ENCODE results near the gene TMEM9B. TPM values are rescaled to one million over a fixed set of nuclear protein-coding genes. Genes with fewer than 3 reads are reported as not detected.

Gene TMEM9B
- total and polyA plus RNA-seq, 2 experiments from 2014 or later: 10.4 to 12.9 TPM

DNA sequence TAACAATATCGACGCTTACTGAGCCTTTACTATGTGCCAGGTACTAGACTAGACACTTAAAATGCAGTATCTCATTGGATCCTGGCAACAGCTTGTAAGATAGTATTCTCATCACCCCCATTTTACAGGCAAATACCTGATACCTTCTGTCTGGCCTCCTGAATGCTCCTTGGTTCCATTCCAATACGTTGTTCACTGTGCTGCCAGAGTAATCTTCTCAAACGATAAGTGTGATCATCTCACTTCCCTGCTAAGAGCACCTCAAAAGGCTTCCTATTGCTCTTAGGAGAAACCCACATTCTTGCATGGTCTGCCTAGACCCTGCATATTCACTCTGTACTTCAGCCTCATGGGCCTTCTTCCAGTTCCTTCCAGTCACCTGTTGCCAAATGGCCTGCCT lies 40.8 kb upstream of the TMEM9B start:
- H3K27ac Mint-ChIP-seq: no peak overlapping the region
- TF ChIP-seq EZH2phosphoT487 (IDR thresholded peaks at IDR 0.05; ENCODE audit: unreplicated experiment) (no peak), EZH2 (IDR thresholded peaks at IDR 0.05; ENCODE audit: low read depth, unreplicated experiment) (peak; percentile 50)
- H3K36me3 ChIP-seq (ENCODE audit: insufficient read depth): no peaks in the 10 kb centered on the region
- DNase-seq (ENCODE audit: low spot score) (no peak), ATAC-seq (no peak)
- H3K27ac ChIP-seq (ENCODE audit: low read depth): no peak overlapping the region
- H3K27me3 Mint-ChIP-seq (ENCODE audit: insufficient read depth, low read depth, poor library complexity): peaks cover 34% of the 10 kb centered on the region
- H4K20me1 ChIP-seq (replicated peaks; ENCODE audit: insufficient read depth): peaks cover 4% of the 10 kb centered on the region; the same call in 1 of the 2 replicates
- peak overlapping the region; percentile 50 for H3K4me3 Mint-ChIP-seq
- peak overlapping the region; percentile 94; the same call in 1 of the 2 replicates for H2AFZ ChIP-seq
- peak overlapping the region; percentile 77 for H3K4me3 ChIP-seq
- H3K36me3 Mint-ChIP-seq (ENCODE audit: low read depth): no peaks in the 10 kb centered on the region
- peaks cover 14% of the 10 kb centered on the region; the same call in 2 of the 3 replicates for H3K4me1 Mint-ChIP-seq
- peak overlapping the region; percentile 97; the same call in 1 of the 2 replicates for H3K4me2 ChIP-seq
- peaks cover 6% of the 10 kb centered on the region for H3F3A ChIP-seq (replicated peaks; ENCODE audit: low read depth)
- peaks cover 67% of the 10 kb centered on the region for H3K27me3 ChIP-seq (ENCODE audit: insufficient read depth)
- no peaks in the 10 kb centered on the region for H3K9me2 ChIP-seq (ENCODE audit: insufficient read depth)
- H3K9me3 Mint-ChIP-seq: 0 out of 3 replicates have a peak, but pooled peaks cover 2% of the 10 kb centered on the region
- peaks cover 11% of the 10 kb centered on the region for H3K4me1 ChIP-seq (ENCODE audit: insufficient read depth)
- no peaks in the 10 kb centered on the region; the same call in 1 of the 2 replicates for H3K79me2 ChIP-seq (replicated peaks; ENCODE audit: insufficient read depth)

- Mint-ChIP-seq H3K4me1 (peaks cover 14% of the 10 kb centered on the region; the same call in 2 of the 3 replicates), H3K27ac (no peak overlapping the region), H3K9me3 (no peaks in the 10 kb centered on the region), H3K4me3 (peak overlapping the region; percentile 51), H3K27me3 (ENCODE audit: insufficient read depth, low read depth, poor library complexity) (peaks cover 34% of the 10 kb centered on the region), H3K36me3 (ENCODE audit: low read depth) (no peaks in the 10 kb centered on the region)
- Histone ChIP-seq H3K36me3 (ENCODE audit: insufficient read depth) (no peaks in the 10 kb centered on the region), H4K20me1 (replicated peaks; ENCODE audit: insufficient read depth) (peaks cover 4% of the 10 kb centered on the region; the same call in 1 of the 2 replicates), H3K4me3 (peak overlapping the region; percentile 77), H3K4me1 (ENCODE audit: insufficient read depth) (peaks cover 11% of the 10 kb centered on the region), H2AFZ (peak overlapping the region; percentile 94), H3K79me2 (replicated peaks; ENCODE audit: insufficient read depth) (no peaks in the 10 kb centered on the region; the same call in 1 of the 2 replicates), H3K4me2 (peak overlapping the region; percentile 97), H3K9me2 (ENCODE audit: insufficient read depth) (no peaks in the 10 kb centered on the region), H3K27ac (ENCODE audit: low read depth) (no peak overlapping the region), H3F3A (replicated peaks; ENCODE audit: low read depth) (peaks cover 6% of the 10 kb centered on the region), H3K27me3 (ENCODE audit: insufficient read depth) (peaks cover 67% of the 10 kb centered on the region)
- DNase-seq (ENCODE audit: low spot score) (peak; percentile 82), ATAC-seq (peak; percentile 75)
- TF ChIP-seq ETS1 (IDR thresholded peaks at IDR 0.05): no peak
- TF ChIP-seq CTCF (conservative IDR thresholded peaks at IDR 0.05; ENCODE audit: low read depth in 2 of 2): no peak
- TF ChIP-seq ZNF331 (CRISPR knock-in tag; IDR thresholded peaks at IDR 0.05; ENCODE audit: low read depth): no peak
- no peak for TF ChIP-seq REST (IDR thresholded peaks at IDR 0.05; ENCODE audit: unreplicated experiment)
Measured at GRCh38 chr11:9004183-9004926, 40.1 kb upstream of the TMEM9B start.

Data from GM23338 (cell line).